Astrocyte of the spinal cord (primary cell): ENCODE results near the gene GALNT17.
"Not testable (repeated sequence)": the region's sequence is repeated elsewhere in the genome, so short reads cannot be mapped to it uniquely, and the experiment has no call there.

Experiments
- DNase-seq: peaks from one replicate; pipeline ENCODE4 v3.0.0; 2011; ENCODE audit warnings: low read depth, low spot score
- H3K4me3 ChIP-seq: 2 replicates; pipeline ENCODE4 v1.5.1; 2011; ENCODE audit warnings: low read depth, mild to moderate bottlenecking, low read length, moderate library complexity
- in situ Hi-C: cut with HindIII; loops from 2 replicates; pipeline ENCODE4 v1.10.0; 2017; ENCODE audit warnings: low sequenced_read_pairs
- TF ChIP-seq, protein P1 (sequence below): IDR thresholded peaks from 2 replicates; pipeline ENCODE4 v1.5.1; 2012; ENCODE audit warnings: low read depth, mild to moderate bottlenecking, low read length, inconsistent platforms

GALNT17 gene

DNA sequence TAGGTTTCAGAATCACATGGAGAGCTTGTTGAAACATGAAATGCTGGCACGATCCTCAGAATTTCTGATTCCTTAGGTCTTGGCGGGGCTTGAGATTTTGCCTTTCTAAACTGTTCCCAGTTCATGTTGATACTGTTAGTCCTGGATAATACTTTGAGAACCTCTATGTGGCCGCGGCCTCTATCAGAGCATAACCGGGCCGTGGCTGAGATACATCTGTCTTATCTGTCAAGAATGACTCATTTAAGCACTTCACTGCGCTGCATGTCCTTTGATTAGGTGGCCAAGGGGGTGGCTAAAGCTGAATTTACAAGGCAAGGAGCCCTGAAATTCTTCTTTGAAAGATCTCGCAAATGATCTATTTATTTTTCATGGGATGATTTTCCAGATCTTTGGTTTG is 66.9 kb downstream of the GALNT17 start:
- TF ChIP-seq, protein P1, sequence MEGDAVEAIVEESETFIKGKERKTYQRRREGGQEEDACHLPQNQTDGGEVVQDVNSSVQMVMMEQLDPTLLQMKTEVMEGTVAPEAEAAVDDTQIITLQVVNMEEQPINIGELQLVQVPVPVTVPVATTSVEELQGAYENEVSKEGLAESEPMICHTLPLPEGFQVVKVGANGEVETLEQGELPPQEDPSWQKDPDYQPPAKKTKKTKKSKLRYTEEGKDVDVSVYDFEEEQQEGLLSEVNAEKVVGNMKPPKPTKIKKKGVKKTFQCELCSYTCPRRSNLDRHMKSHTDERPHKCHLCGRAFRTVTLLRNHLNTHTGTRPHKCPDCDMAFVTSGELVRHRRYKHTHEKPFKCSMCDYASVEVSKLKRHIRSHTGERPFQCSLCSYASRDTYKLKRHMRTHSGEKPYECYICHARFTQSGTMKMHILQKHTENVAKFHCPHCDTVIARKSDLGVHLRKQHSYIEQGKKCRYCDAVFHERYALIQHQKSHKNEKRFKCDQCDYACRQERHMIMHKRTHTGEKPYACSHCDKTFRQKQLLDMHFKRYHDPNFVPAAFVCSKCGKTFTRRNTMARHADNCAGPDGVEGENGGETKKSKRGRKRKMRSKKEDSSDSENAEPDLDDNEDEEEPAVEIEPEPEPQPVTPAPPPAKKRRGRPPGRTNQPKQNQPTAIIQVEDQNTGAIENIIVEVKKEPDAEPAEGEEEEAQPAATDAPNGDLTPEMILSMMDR, result no peak
- in situ Hi-C loops, result no loop called here
- no peak overlapping the region for H3K4me3 ChIP-seq
- no peak for DNase-seq

DNA sequence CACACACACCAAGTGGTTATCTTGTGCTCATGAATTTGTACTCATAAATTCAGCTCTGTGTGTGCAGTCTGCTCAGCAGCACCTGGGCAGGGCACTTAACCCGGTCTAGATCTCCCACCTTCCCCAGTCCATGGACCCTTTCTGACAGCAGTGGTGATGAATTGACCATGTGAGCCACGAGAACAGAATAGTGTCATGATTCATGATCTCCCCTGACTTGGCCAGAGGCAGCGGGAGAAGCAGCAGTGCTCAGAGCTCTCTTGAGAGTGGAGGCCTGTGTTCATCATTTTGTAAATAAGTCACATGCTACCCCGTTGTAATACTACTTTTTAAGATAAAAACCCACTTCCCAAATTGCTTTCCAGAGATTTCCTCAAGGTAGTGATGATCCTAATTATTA is 74.2 kb downstream of the GALNT17 start:
- H3K4me3 ChIP-seq, result no peak overlapping the region
- DNase-seq, result no peak
- in situ Hi-C loops, result no loop called here
- TF ChIP-seq, protein P1, result no peak

DNA sequence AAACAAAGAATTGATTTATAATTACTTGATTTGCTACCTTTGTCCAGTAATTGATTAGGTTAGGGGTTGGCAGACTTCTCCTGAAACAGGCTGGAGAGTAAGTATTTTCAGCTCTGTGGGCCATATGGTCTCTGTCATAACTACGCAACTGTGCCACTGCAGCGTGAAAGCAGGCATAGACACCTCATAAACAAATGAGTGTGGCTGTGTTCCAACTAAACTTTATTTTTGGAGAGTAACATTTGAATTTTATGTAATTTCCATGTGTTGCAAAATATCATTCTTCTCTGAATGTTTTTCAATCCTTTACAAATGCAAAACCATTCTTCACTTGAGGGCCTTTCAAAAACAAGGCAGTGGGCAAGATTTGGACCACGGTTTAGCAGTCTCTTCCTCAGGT is 76.9 kb downstream of the GALNT17 start:
- TF ChIP-seq, protein P1, result no peak
- in situ Hi-C loops, result no loop called here
- DNase-seq, result no peak
- no peak overlapping the region for H3K4me3 ChIP-seq

DNA sequence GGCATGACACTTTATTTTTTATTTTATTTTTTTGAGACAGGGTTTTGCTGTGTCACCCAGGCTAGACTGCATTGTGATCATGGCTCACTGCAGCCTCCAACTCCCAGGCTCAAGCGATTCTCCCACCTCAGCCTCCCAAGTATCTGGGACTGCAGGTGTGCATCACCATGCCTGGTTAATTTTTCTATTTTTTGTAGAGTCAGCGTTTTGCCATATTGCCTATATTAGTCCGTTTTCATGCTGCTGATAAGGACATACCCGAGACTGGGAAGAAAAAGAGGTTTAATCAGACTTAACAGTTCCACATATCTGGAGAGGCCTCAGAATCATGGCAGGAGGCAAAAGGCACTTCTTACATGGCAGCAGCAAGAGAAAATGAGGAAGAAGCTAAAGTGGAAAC is 77.5 kb downstream of the GALNT17 start:
- DNase-seq, H3K4me3 ChIP-seq, in situ Hi-C loops: not testable (repeated sequence)

DNA sequence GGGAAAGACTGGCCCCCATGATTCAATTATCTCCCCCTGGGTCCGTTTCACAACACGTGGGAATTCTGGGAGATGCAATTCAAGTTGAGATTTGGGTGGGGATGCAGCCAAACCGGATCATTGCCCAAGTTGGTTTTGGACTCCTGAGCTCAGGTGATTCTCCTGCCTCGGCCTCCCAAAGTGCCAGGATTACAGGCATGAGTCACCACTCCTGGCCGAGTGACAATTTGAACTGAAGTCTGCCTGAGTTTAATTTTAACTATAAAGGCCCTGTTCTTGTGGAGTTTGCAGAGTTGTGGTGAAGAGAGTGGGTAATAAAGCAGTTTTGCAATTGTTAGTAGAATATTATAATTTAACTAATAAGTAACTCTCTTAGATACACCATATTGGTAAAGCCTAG is 78.3 kb downstream of the GALNT17 start:
- in situ Hi-C loops, result no loop called here
- no peak for DNase-seq
- TF ChIP-seq, protein P1, result no peak
- no peak overlapping the region for H3K4me3 ChIP-seq

DNA sequence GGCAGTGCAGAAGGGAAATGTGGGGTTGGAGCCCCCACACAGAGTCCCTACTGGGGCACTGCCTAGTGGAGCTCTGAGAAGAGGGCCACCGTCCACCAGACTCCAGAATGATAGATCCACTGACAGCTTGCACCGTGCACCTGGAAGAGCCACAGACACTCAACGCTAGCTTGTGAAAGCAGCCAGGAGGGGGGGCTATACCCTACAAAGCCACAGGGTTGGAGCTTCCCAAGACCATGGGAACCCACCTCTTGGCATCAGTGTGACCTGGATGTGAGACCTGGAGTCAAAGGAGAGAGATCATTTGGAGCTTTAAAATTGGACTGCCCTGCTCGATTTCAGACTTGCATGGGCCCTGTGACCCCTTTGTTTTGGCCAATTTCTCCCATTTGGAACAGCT is 80.5 kb downstream of the GALNT17 start:
- DNase-seq, H3K4me3 ChIP-seq, in situ Hi-C loops: not testable (repeated sequence)

DNA sequence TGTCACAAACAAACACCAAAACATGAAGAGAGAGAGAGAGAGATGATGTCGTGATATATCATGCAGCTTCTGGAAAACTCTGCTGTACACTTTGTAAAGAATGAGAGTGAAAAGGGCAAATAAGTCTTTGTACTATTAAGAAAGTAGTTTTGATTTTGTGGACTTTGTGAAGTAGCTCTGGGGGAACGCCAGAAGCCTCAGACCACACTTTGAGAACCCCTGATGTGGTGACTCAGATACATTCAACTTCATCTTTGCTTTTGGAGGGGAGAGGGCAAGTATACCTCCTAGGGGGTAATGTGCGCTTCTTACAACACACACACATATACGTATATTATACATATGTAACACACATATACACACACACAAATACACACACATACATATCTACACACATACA is 84.3 kb downstream of the GALNT17 start:
- in situ Hi-C loops, result no loop called here
- DNase-seq, result no peak
- TF ChIP-seq, protein P1, result no peak
- H3K4me3 ChIP-seq, result no peak overlapping the region

DNA sequence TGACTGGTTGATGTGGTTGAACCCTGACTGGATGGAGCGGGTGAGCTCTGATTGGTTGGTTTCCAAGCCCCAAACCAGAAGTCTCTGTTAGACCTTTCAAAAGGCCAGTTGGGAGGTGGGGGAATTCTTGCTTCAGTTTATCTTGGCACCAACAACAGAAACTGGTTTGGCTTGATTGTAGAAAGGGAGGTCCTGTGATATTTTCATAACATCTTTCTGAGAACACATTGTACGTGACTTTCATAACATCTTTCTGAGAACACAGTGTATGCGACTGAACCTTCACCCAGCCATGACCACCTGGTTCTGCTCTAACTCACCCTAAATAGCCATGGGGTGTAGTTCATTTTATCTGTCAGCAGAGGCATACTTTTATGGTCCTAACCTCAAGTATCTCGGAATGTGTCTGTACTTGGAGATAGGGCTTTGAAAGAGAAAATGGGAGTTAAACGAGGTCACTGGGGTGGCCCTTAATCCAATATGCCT is 88.3 kb downstream of the GALNT17 start:
- TF ChIP-seq, protein P1, result no peak
- H3K4me3 ChIP-seq, result no peak overlapping the region
- in situ Hi-C loops, result no loop called here
- DNase-seq, result no peak
